Esophagus squamous epithelium (tissue), 4 donors: ENCODE results near the gene KRTDAP.
"Not testable (repeated sequence)": the region's sequence is repeated elsewhere in the genome, so short reads cannot be mapped to it uniquely, and the experiment has no call there.

ENCODE experiments used
- CTCF ChIP-seq, 6 experiments: fragments of 450-650 bp in 4 of 6; fragments of 200-600 bp in 2 of 6; sonication (generic) in 2 of 6; IDR thresholded peaks; one replicate each; pipeline ENCODE4 v1.5.1; 2016 to 2019; ENCODE audit warnings: antibody characterized with exemption in 6 of 6, mild to moderate bottlenecking in 4 of 6, moderate library complexity in 4 of 6
- POLR2A ChIP-seq, 4 donors: fragments of 450-650 bp; IDR thresholded peaks; one replicate each; pipeline ENCODE4 v1.6.1; 2017; ENCODE audit warnings: antibody characterized with exemption in 4 of 4, mild to moderate bottlenecking in 4 of 4, moderate library complexity in 3 of 4

- TF ChIP-seq CTCF, POLR2A (IDR thresholded peaks at IDR 0.05): not testable (repeated sequence)
These were observed 28.5 kb downstream of the KRTDAP start for GRCh38 chr19:35461788-35462187.
